ENCODE measurements around the gene CCDC71.

Gene CCDC71

GRCh38 chr3:49131040-49131439 is 35.1 kb downstream of the CCDC71 start:
- Histone ChIP-seq H3K4me2 (ENCODE audit: low read depth, low read length, poor library complexity, severe bottlenecking) (no peak overlapping the region), H3K27me3 (ENCODE audit: low read length) (no peaks in the 10 kb centered on the region), H4K20me1 (ENCODE audit: low read depth, low read length) (no peaks in the 10 kb centered on the region), H3K36me3 (ENCODE audit: low read length) (no peaks in the 10 kb centered on the region), H3K79me2 (ENCODE audit: insufficient read depth, low read length) (no peaks in the 10 kb centered on the region), H3K9me2 (replicated peaks; ENCODE audit: insufficient read depth, low read length) (no peaks in the 10 kb centered on the region), H3K27ac (ENCODE audit: low read depth, low read length) (no peak overlapping the region), H3K4me3 (ENCODE audit: insufficient read depth, low read length, poor library complexity, severe bottlenecking) (no peak overlapping the region), H3K9ac (ENCODE audit: low read length) (no peak overlapping the region), H2AFZ (ENCODE audit: low read depth, low read length, severe bottlenecking) (no peak overlapping the region), H3K9me3 (ENCODE audit: insufficient read depth, low read length) (no peaks in the 10 kb centered on the region), H3F3A (ENCODE audit: insufficient read depth) (no peaks in the 10 kb centered on the region)
- TF ChIP-seq EZH2phosphoT487 (conservative IDR thresholded peaks at IDR 0.05; ENCODE audit: low read length) (no peak), CTCF (IDR thresholded peaks at IDR 0.05; ENCODE audit: insufficient read depth, low read length, poor library complexity, severe bottlenecking) (no peak)

GRCh38 chr3:49124991-49125670 is 41.0 kb downstream of the CCDC71 start:
- H3K27ac ChIP-seq (ENCODE audit: low read depth, low read length) = no peak overlapping the region
- no peaks in the 10 kb centered on the region for H3K9me3 ChIP-seq (ENCODE audit: insufficient read depth, low read length)
- TF ChIP-seq CTCF (IDR thresholded peaks at IDR 0.05; ENCODE audit: insufficient read depth, low read length, poor library complexity, severe bottlenecking) (peak; percentile 60), EZH2phosphoT487 (conservative IDR thresholded peaks at IDR 0.05; ENCODE audit: low read length) (no peak)
- H3K36me3 ChIP-seq (ENCODE audit: low read length) = no peaks in the 10 kb centered on the region
- H2AFZ ChIP-seq (ENCODE audit: low read depth, low read length, severe bottlenecking) = no peak overlapping the region
- H4K20me1 ChIP-seq (ENCODE audit: low read depth, low read length) = no peaks in the 10 kb centered on the region
- no peak overlapping the region for H3K4me2 ChIP-seq (ENCODE audit: low read depth, low read length, poor library complexity, severe bottlenecking)
- no peak overlapping the region for H3K9ac ChIP-seq (ENCODE audit: low read length)
- no peak overlapping the region for H3K4me3 ChIP-seq (ENCODE audit: insufficient read depth, low read length, poor library complexity, severe bottlenecking)
- no peaks in the 10 kb centered on the region; the same call in 1 of the 2 replicates for H3K79me2 ChIP-seq (ENCODE audit: insufficient read depth, low read length)
- no peaks in the 10 kb centered on the region for H3K9me2 ChIP-seq (replicated peaks; ENCODE audit: insufficient read depth, low read length)
- peaks cover 11% of the 10 kb centered on the region for H3F3A ChIP-seq (ENCODE audit: insufficient read depth)
- no peaks in the 10 kb centered on the region for H3K27me3 ChIP-seq (ENCODE audit: low read length)

- H4K20me1 ChIP-seq (ENCODE audit: low read depth, low read length) = no peaks in the 10 kb centered on the region
- no peak for TF ChIP-seq CTCF (IDR thresholded peaks at IDR 0.05; ENCODE audit: insufficient read depth, low read length, poor library complexity, severe bottlenecking)
- TF ChIP-seq EZH2phosphoT487 (conservative IDR thresholded peaks at IDR 0.05; ENCODE audit: low read length) = no peak
- no peak overlapping the region for H2AFZ ChIP-seq (ENCODE audit: low read depth, low read length, severe bottlenecking)
- H3F3A ChIP-seq (ENCODE audit: insufficient read depth) = peaks cover 15% of the 10 kb centered on the region
- H3K9me2 ChIP-seq (replicated peaks; ENCODE audit: insufficient read depth, low read length) = no peaks in the 10 kb centered on the region
- H3K4me2 ChIP-seq (ENCODE audit: low read depth, low read length, poor library complexity, severe bottlenecking) = no peak overlapping the region
- no peaks in the 10 kb centered on the region for H3K9me3 ChIP-seq (ENCODE audit: insufficient read depth, low read length)
- no peak overlapping the region for H3K4me3 ChIP-seq (ENCODE audit: insufficient read depth, low read length, poor library complexity, severe bottlenecking)
- H3K27ac ChIP-seq (ENCODE audit: low read depth, low read length) = no peak overlapping the region
- H3K36me3 ChIP-seq (ENCODE audit: low read length) = no peaks in the 10 kb centered on the region
- H3K27me3 ChIP-seq (ENCODE audit: low read length) = no peaks in the 10 kb centered on the region
- no peak overlapping the region for H3K9ac ChIP-seq (ENCODE audit: low read length)
- peaks cover 9% of the 10 kb centered on the region; the same call in 1 of the 2 replicates for H3K79me2 ChIP-seq (ENCODE audit: insufficient read depth, low read length)
Measured at GRCh38 chr3:49124203-49124602, 41.9 kb downstream of the CCDC71 start.
